Measurements from ENCODE around the gene HNRNPLL. TPM values are rescaled to one million over a fixed set of nuclear protein-coding genes. Genes with fewer than 3 reads are reported as not detected.

The HNRNPLL gene
- total RNA-seq, 1 donor from 2014 or later, result 39.2 TPM

GRCh38 chr2:38551746-38552145, 51.0 kb downstream of the HNRNPLL start:
- DNase-seq (ENCODE audit: low read depth), result no peak
- TF ChIP-seq CTCF (IDR thresholded peaks at IDR 0.05; ENCODE audit: insufficient read depth, low read length, poor library complexity, severe bottlenecking), result no peak
- Histone ChIP-seq H3K4me3 (ENCODE audit: low read depth, low read length) (no peak overlapping the region), H3K36me3 (ENCODE audit: control insufficient read depth, insufficient read depth, low read length) (no peaks in the 10 kb centered on the region), H3K27me3 (ENCODE audit: control insufficient read depth, insufficient read depth, low read length) (no peaks in the 10 kb centered on the region)

- DNase-seq (ENCODE audit: low read depth), result no peak
- no peaks in the 10 kb centered on the region for H3K27me3 ChIP-seq (ENCODE audit: control insufficient read depth, insufficient read depth, low read length)
- H3K4me3 ChIP-seq (ENCODE audit: low read depth, low read length), result no peak overlapping the region
- no peak for TF ChIP-seq CTCF (IDR thresholded peaks at IDR 0.05; ENCODE audit: insufficient read depth, low read length, poor library complexity, severe bottlenecking)
- no peaks in the 10 kb centered on the region for H3K36me3 ChIP-seq (ENCODE audit: control insufficient read depth, insufficient read depth, low read length)
These were observed 51.6 kb downstream of the HNRNPLL start for GRCh38 chr2:38551171-38551570.

- DNase-seq (ENCODE audit: low read depth), result no peak
- TF ChIP-seq CTCF (IDR thresholded peaks at IDR 0.05; ENCODE audit: insufficient read depth, low read length, poor library complexity, severe bottlenecking), result no peak
- H3K36me3 ChIP-seq (ENCODE audit: control insufficient read depth, insufficient read depth, low read length), result no peaks in the 10 kb centered on the region
- H3K4me3 ChIP-seq (ENCODE audit: low read depth, low read length), result no peak overlapping the region
- H3K27me3 ChIP-seq (ENCODE audit: control insufficient read depth, insufficient read depth, low read length), result no peaks in the 10 kb centered on the region
These were observed 52.9 kb downstream of the HNRNPLL start for GRCh38 chr2:38549851-38550250.

GRCh38 chr2:38549071-38549704, 53.5 kb downstream of the HNRNPLL start:
- Histone ChIP-seq H3K4me3 (ENCODE audit: low read depth, low read length) (no peak overlapping the region), H3K27me3 (ENCODE audit: control insufficient read depth, insufficient read depth, low read length) (no peaks in the 10 kb centered on the region), H3K36me3 (ENCODE audit: control insufficient read depth, insufficient read depth, low read length) (no peaks in the 10 kb centered on the region)
- DNase-seq (ENCODE audit: low read depth), result no peak
- no peak for TF ChIP-seq CTCF (IDR thresholded peaks at IDR 0.05; ENCODE audit: insufficient read depth, low read length, poor library complexity, severe bottlenecking)

- no peak for TF ChIP-seq CTCF (IDR thresholded peaks at IDR 0.05; ENCODE audit: insufficient read depth, low read length, poor library complexity, severe bottlenecking)
- no peak for DNase-seq (ENCODE audit: low read depth)
- Histone ChIP-seq H3K27me3 (ENCODE audit: control insufficient read depth, insufficient read depth, low read length) (no peaks in the 10 kb centered on the region), H3K36me3 (ENCODE audit: control insufficient read depth, insufficient read depth, low read length) (no peaks in the 10 kb centered on the region), H3K4me3 (ENCODE audit: low read depth, low read length) (no peak overlapping the region)
These were observed 54.9 kb downstream of the HNRNPLL start for GRCh38 chr2:38547791-38548190.

GRCh38 chr2:38546585-38546984, 56.1 kb downstream of the HNRNPLL start:
- TF ChIP-seq CTCF (IDR thresholded peaks at IDR 0.05; ENCODE audit: insufficient read depth, low read length, poor library complexity, severe bottlenecking), result no peak

More at GRCh38 chr2:38546585-38546984, 56.1 kb downstream of the HNRNPLL start:
- Histone ChIP-seq H3K36me3 (ENCODE audit: control insufficient read depth, insufficient read depth, low read length) (no peaks in the 10 kb centered on the region), H3K27me3 (ENCODE audit: control insufficient read depth, insufficient read depth, low read length) (no peaks in the 10 kb centered on the region), H3K4me3 (ENCODE audit: low read depth, low read length) (no peak overlapping the region)
- no peak for DNase-seq (ENCODE audit: low read depth)

Data from kidney epithelial cell (primary cell).